Endothelial cell of hepatic sinusoid (primary cell): ENCODE measurements around the gene TLE3.

ENCODE experiments used
- in situ Hi-C: cut with HindIII; loops from 2 replicates; pipeline ENCODE4 v1.10.0; 2017; ENCODE audit warnings: low sequenced_read_pairs

TLE3 gene

GRCh38 chr15:70035051-70035718 is 62.5 kb downstream of the TLE3 start:
- in situ Hi-C loops, result loop anchor here (5.0 kb wide), 1 partner anchor 58 kb away; no protein-coding TSS in a partner anchor

GRCh38 chr15:70034596-70034995 is 63.1 kb downstream of the TLE3 start:
- in situ Hi-C loops, result no loop called here

GRCh38 chr15:70034141-70034540 is 63.6 kb downstream of the TLE3 start:
- in situ Hi-C loops, result no loop called here

GRCh38 chr15:70033529-70034140 is 64.1 kb downstream of the TLE3 start:
- in situ Hi-C loops, result no loop called here

GRCh38 chr15:70033109-70033508 is 64.6 kb downstream of the TLE3 start:
- in situ Hi-C loops, result no loop called here

GRCh38 chr15:70032509-70032908 is 65.2 kb downstream of the TLE3 start:
- in situ Hi-C loops, result no loop called here

- in situ Hi-C loops, result no loop called here
Measured at GRCh38 chr15:70031713-70032112, 66.0 kb downstream of the TLE3 start.

GRCh38 chr15:70031261-70031660 is 66.5 kb downstream of the TLE3 start:
- in situ Hi-C loops, result no loop called here

GRCh38 chr15:70030851-70031250 is 66.9 kb downstream of the TLE3 start:
- in situ Hi-C loops, result no loop called here

GRCh38 chr15:70029297-70029701 is 68.4 kb downstream of the TLE3 start:
- in situ Hi-C loops, result no loop called here

GRCh38 chr15:70027518-70027917 is 70.2 kb downstream of the TLE3 start:
- in situ Hi-C loops, result no loop called here

GRCh38 chr15:70026991-70027390 is 70.7 kb downstream of the TLE3 start:
- in situ Hi-C loops, result no loop called here

- in situ Hi-C loops, result no loop called here
Measured at GRCh38 chr15:70025413-70026296, 72.1 kb downstream of the TLE3 start.

GRCh38 chr15:70024521-70024920 is 73.2 kb downstream of the TLE3 start:
- in situ Hi-C loops, result no loop called here

- in situ Hi-C loops, result no loop called here
Measured at GRCh38 chr15:70023769-70024491, 73.8 kb downstream of the TLE3 start.

GRCh38 chr15:70023064-70023768 is 74.5 kb downstream of the TLE3 start:
- in situ Hi-C loops, result no loop called here

- in situ Hi-C loops, result no loop called here
Measured at GRCh38 chr15:70020229-70020628, 77.5 kb downstream of the TLE3 start.

- in situ Hi-C loops, result no loop called here
Measured at GRCh38 chr15:70018646-70019600, 78.8 kb downstream of the TLE3 start.

- in situ Hi-C loops, result no loop called here
Measured at GRCh38 chr15:70017801-70018200, 79.9 kb downstream of the TLE3 start.
